Neural progenitor cell (in vitro differentiated cells): ENCODE data around the gene RPSA.

Experiments used
- EZH2 ChIP-seq: fragments of 200-600 bp; sonication (generic); IDR thresholded peaks from 2 replicates; pipeline ENCODE4 v1.6.1; 2017; ENCODE audit warnings: antibody characterized with exemption, mild to moderate bottlenecking, moderate library complexity
- TF ChIP-seq, protein P1 (sequence below): fragments of 200-600 bp; sonication (generic); IDR thresholded peaks from 2 replicates; pipeline ENCODE4 v1.5.1; 2017; ENCODE audit warnings: antibody characterized with exemption, mild to moderate bottlenecking

DNA sequence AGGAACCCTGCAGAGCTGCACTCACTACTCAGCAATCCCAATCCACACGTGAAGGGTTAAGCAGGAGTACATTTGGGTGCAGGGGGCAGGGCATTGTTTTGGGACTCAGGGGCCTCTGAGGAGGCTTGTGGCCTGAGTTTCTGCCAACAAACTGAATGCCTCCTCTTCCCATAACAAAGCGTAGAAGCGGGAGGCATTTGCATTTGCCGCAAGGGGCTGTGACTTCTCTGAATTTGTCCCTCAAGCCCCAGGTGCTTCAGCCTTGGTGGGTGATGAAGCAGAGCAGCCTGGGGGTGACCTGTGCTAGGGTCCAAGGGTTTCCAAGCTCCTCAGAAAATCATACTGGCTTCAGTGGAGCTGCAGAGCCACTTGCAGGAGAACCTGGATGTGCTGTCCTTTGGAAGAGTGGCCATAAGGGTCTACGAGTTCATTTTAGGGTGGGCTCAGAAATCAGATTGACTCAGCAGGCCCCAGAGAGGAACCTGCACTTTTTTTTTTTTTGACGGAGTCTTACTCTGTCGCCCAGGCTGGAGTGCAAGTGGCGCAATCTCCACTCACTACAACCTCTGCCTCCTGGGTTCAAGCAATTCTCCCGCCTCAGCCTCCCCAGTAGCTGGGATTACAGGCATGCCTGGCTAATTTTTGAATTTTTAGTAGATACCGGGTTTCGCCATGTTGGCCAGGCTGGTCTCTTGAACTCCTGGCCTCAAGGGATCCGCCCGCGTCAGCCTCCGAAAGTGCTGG is 1.4 kb upstream of the RPSA start:
- TF ChIP-seq, protein P1, sequence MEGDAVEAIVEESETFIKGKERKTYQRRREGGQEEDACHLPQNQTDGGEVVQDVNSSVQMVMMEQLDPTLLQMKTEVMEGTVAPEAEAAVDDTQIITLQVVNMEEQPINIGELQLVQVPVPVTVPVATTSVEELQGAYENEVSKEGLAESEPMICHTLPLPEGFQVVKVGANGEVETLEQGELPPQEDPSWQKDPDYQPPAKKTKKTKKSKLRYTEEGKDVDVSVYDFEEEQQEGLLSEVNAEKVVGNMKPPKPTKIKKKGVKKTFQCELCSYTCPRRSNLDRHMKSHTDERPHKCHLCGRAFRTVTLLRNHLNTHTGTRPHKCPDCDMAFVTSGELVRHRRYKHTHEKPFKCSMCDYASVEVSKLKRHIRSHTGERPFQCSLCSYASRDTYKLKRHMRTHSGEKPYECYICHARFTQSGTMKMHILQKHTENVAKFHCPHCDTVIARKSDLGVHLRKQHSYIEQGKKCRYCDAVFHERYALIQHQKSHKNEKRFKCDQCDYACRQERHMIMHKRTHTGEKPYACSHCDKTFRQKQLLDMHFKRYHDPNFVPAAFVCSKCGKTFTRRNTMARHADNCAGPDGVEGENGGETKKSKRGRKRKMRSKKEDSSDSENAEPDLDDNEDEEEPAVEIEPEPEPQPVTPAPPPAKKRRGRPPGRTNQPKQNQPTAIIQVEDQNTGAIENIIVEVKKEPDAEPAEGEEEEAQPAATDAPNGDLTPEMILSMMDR, result no peak
- TF ChIP-seq EZH2, result no peak
